Measurements from ENCODE around the gene SEMA4D.

The SEMA4D gene

DNA sequence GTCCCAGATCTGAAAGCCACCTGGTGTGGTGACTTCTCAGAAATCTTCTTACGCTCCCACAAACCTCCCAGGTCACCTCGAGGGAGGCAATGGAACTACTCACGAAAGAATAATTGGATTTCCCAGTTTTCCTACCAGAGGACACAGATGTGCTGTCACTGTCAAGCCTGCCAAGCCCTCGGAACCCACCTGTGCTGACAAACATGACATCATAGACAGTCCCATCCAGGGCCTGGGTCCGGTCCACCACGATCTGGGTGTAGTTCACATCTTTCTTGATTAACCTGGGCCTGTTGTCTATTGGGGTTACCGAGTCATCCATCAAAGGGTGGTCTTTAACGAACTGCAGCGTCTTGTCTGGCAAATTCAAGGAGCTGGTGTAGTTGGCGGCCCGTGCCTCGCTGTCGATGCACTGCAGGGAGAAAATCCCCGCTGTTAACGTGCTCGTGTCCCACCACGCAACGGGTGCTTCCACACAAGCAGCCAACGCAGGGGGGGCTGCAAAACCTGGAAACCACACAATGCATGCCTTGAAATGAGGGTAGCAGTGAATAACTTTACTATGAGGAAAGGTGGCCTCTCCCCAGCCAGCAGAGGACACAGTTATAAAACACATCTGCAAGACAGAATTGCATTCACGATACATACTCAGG lies 110.6 kb downstream of the SEMA4D start:
- peaks cover 11% of the 10 kb centered on the region for H3K4me1 Mint-ChIP-seq

DNA sequence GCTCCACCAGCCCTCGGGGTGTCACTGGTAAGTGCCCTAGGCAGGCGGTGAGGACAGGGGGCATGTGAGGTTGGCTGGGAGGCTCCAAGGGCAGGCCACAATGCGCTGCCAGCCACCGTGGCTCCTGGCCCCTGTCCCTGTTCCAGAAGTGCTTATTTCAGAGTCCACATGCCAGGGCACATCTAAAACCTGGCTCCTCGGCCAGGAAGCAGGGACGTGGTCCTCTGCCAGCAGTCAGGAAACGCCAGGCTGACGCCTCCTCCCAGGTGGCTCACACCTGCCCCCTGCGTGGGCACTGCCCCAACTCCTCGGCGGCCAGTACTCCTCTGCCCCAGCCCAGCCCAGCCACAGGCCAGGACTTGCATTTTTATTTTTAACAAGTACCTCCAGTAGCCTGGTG lies 111.1 kb downstream of the SEMA4D start:
- peaks cover 30% of the 10 kb centered on the region for H3K36me3 Mint-ChIP-seq

More for the DNA sequence above, 110.6 kb downstream of the SEMA4D start:
- Mint-ChIP-seq H3K27ac (no peak overlapping the region), H3K36me3 (peaks cover 30% of the 10 kb centered on the region), H3K4me3 (no peak overlapping the region), H3K9me3 (no peaks in the 10 kb centered on the region), H3K27me3 (no peaks in the 10 kb centered on the region)
- DNase-seq (ENCODE audit: low spot score in 2 of 2) = no peak
- ATAC-seq (ENCODE audit: low read depth) = no peak

GRCh38 chr9:89386206-89386605 lies 111.7 kb downstream of the SEMA4D start:
- DNase-seq (ENCODE audit: low spot score in 2 of 2) = no peak
- no peak for ATAC-seq (ENCODE audit: low read depth)
- no peaks in the 10 kb centered on the region for H3K27me3 Mint-ChIP-seq
- no peak overlapping the region for H3K27ac Mint-ChIP-seq
- peaks cover 19% of the 10 kb centered on the region for H3K4me1 Mint-ChIP-seq
- H3K36me3 Mint-ChIP-seq = peaks cover 30% of the 10 kb centered on the region
- no peak overlapping the region for H3K4me3 Mint-ChIP-seq
- H3K9me3 Mint-ChIP-seq = no peaks in the 10 kb centered on the region

More for the DNA sequence above, 111.1 kb downstream of the SEMA4D start:
- no peaks in the 10 kb centered on the region for H3K27me3 Mint-ChIP-seq
- H3K27ac Mint-ChIP-seq = no peak overlapping the region
- H3K4me3 Mint-ChIP-seq = no peak overlapping the region
- H3K9me3 Mint-ChIP-seq = no peaks in the 10 kb centered on the region
- ATAC-seq (ENCODE audit: low read depth) (no peak), DNase-seq (ENCODE audit: low spot score in 2 of 2) (no peak)
- peaks cover 16% of the 10 kb centered on the region for H3K4me1 Mint-ChIP-seq

- no peaks in the 10 kb centered on the region for H3K9me3 Mint-ChIP-seq
- no peak overlapping the region for H3K4me3 Mint-ChIP-seq
- peaks cover 22% of the 10 kb centered on the region for H3K36me3 Mint-ChIP-seq
Observed at GRCh38 chr9:89384783-89385182, 113.1 kb downstream of the SEMA4D start.

GRCh38 chr9:89383721-89384300 lies 114.1 kb downstream of the SEMA4D start:
- Mint-ChIP-seq H3K4me1 (peaks cover 19% of the 10 kb centered on the region), H3K4me3 (no peak overlapping the region), H3K36me3 (peaks cover 21% of the 10 kb centered on the region), H3K27me3 (no peaks in the 10 kb centered on the region), H3K9me3 (no peaks in the 10 kb centered on the region), H3K27ac (peak overlapping the region; percentile 19)
- ATAC-seq (ENCODE audit: low read depth) (no peak), DNase-seq (ENCODE audit: low spot score in 2 of 2) (no peak)

More at GRCh38 chr9:89384783-89385182, 113.1 kb downstream of the SEMA4D start:
- Mint-ChIP-seq H3K27ac (peak overlapping the region; percentile 17), H3K4me1 (peaks cover 19% of the 10 kb centered on the region), H3K27me3 (no peaks in the 10 kb centered on the region)
- no peak for DNase-seq (ENCODE audit: low spot score in 2 of 2)
- ATAC-seq (ENCODE audit: low read depth) = no peak

DNA sequence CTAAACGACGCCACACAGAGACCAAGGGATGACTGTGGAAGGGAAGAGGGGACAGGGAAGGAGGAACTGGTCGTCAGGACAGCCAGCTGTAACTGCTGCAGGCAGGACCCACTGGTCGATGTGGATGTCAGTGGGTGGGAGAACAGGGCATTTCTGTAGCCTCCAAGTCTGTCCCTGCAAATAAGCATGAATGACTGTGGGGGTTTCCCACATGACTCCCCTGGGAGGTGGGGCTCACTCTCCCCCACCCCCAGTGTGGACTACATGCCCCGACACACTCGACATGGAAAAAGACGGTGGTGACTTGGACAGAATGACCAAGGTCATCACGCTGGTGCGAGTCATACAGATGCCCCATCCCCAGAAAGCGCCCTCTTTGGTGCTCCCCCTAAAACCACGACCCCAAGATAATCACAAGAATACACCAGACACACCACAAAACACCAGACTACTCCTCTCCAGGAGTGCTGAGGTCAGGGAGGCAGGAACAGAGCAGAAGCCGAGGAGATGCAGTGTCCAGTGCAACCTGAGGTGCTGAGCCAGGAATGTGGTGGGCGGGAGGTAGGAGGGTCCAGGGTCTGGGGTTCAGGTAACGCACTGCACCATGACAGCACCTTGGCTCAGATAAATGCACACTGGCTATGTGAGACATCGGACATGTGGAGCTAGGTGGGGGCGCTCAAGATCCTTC lies 114.7 kb downstream of the SEMA4D start:
- peaks cover 26% of the 10 kb centered on the region for H3K36me3 Mint-ChIP-seq

GRCh38 chr9:89382026-89382986 lies 115.6 kb downstream of the SEMA4D start:
- H3K9me3 Mint-ChIP-seq = no peaks in the 10 kb centered on the region
- ATAC-seq (ENCODE audit: low read depth) (peak; percentile 71), DNase-seq (ENCODE audit: low spot score in 2 of 2) (no peak)
- peak overlapping the region; percentile 62 for H3K4me3 Mint-ChIP-seq
- H3K27me3 Mint-ChIP-seq = no peaks in the 10 kb centered on the region
- H3K4me1 Mint-ChIP-seq = peaks cover 20% of the 10 kb centered on the region
- H3K36me3 Mint-ChIP-seq = peaks cover 23% of the 10 kb centered on the region
- H3K27ac Mint-ChIP-seq = peak overlapping the region; percentile 86

More for the DNA sequence above, 114.7 kb downstream of the SEMA4D start:
- ATAC-seq (ENCODE audit: low read depth) = peak; percentile 40
- Mint-ChIP-seq H3K27me3 (no peaks in the 10 kb centered on the region), H3K4me3 (peak overlapping the region; percentile 47), H3K4me1 (peaks cover 19% of the 10 kb centered on the region), H3K27ac (peak overlapping the region; percentile 86), H3K9me3 (no peaks in the 10 kb centered on the region)
- no peak for DNase-seq (ENCODE audit: low spot score in 2 of 2)

DNA sequence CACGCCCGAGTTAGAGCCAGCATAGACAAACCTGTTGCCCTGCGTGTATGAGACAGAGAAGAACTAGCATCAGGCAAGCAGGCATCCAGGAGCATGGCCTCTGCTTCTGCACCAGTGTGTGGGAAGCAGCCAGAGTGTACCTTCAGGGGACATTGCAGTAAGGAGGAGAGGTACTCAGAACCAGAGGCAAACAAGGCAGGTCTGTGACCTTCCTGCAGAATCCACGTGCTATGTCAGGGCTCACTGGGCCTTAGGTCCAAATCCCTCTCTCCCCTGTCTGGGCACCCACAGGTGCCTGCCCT lies 116.7 kb downstream of the SEMA4D start:
- ATAC-seq (ENCODE audit: low read depth) (no peak), DNase-seq (ENCODE audit: low spot score in 2 of 2) (no peak)
- Mint-ChIP-seq H3K9me3 (no peaks in the 10 kb centered on the region), H3K27me3 (no peaks in the 10 kb centered on the region), H3K36me3 (peaks cover 28% of the 10 kb centered on the region), H3K27ac (peak overlapping the region; percentile 86), H3K4me3 (no peak overlapping the region), H3K4me1 (peaks cover 27% of the 10 kb centered on the region)

- H3K4me3 Mint-ChIP-seq = no peak overlapping the region
- ATAC-seq (ENCODE audit: low read depth) = no peak
- peaks cover 29% of the 10 kb centered on the region for H3K4me1 Mint-ChIP-seq
- H3K36me3 Mint-ChIP-seq = peaks cover 25% of the 10 kb centered on the region
- no peaks in the 10 kb centered on the region for H3K27me3 Mint-ChIP-seq
- no peak overlapping the region for H3K27ac Mint-ChIP-seq
- DNase-seq (ENCODE audit: low spot score in 2 of 2) = no peak
- H3K9me3 Mint-ChIP-seq = no peaks in the 10 kb centered on the region
Observed at GRCh38 chr9:89380437-89381307, 117.2 kb downstream of the SEMA4D start.

- Mint-ChIP-seq H3K27ac (no peak overlapping the region), H3K27me3 (no peaks in the 10 kb centered on the region), H3K4me1 (peaks cover 36% of the 10 kb centered on the region), H3K36me3 (peaks cover 23% of the 10 kb centered on the region), H3K4me3 (no peak overlapping the region), H3K9me3 (no peaks in the 10 kb centered on the region)
- DNase-seq (ENCODE audit: low spot score in 2 of 2) = no peak
- no peak for ATAC-seq (ENCODE audit: low read depth)
Observed at GRCh38 chr9:89379508-89380115, 118.3 kb downstream of the SEMA4D start.

DNA sequence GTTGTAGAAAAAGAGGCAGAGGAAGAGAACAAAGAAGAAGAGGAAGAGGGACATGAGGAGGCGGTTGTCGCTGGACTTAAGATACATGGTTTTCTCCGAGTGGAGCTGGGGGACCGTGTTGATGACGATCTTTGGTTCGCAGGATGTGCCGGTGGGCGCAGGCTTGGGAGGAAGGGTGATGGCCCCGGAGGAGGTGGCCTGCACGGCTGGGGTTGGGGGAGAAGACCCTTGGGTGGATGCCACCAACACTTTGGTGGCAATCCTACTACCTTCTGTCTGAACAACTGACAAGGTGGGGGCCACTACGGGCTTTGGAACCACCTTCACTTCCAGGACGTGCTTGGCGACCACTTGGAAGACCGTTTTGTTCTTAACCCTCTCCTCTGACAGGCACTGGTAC lies 118.9 kb downstream of the SEMA4D start:
- H3K4me1 Mint-ChIP-seq = peaks cover 41% of the 10 kb centered on the region
- DNase-seq (ENCODE audit: low spot score in 2 of 2) = no peak
- peaks cover 22% of the 10 kb centered on the region for H3K36me3 Mint-ChIP-seq
- no peak overlapping the region for H3K4me3 Mint-ChIP-seq
- H3K27ac Mint-ChIP-seq = peak overlapping the region; percentile 86
- no peaks in the 10 kb centered on the region for H3K9me3 Mint-ChIP-seq
- no peak for ATAC-seq (ENCODE audit: low read depth)
- no peaks in the 10 kb centered on the region for H3K27me3 Mint-ChIP-seq

DNA sequence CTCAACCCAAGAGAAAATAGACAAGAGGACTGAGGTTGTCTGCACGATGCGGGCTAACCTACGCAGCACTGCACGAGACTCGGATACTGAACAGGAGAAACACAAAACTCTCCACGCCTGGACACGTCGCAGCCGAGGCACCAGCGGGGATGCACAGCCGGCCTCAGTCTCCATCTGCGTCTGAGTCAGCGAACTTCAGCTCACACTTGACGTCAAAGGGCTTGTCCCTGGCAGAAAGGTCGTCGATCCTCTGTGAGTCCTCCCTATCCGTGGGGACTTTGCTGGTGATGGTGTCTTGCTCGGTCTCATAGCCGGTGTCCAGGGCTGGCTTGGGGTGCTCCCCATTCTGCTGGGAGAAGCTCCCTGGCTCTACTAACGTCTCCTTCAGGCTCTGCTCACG lies 119.4 kb downstream of the SEMA4D start:
- H3K36me3 Mint-ChIP-seq = peaks cover 22% of the 10 kb centered on the region
- ATAC-seq (ENCODE audit: low read depth) = no peak
- H3K4me3 Mint-ChIP-seq = no peak overlapping the region
- peaks cover 38% of the 10 kb centered on the region for H3K4me1 Mint-ChIP-seq
- no peaks in the 10 kb centered on the region for H3K9me3 Mint-ChIP-seq
- H3K27me3 Mint-ChIP-seq = no peaks in the 10 kb centered on the region
- H3K27ac Mint-ChIP-seq = peak overlapping the region; percentile 86
- no peak for DNase-seq (ENCODE audit: low spot score in 2 of 2)

DNA sequence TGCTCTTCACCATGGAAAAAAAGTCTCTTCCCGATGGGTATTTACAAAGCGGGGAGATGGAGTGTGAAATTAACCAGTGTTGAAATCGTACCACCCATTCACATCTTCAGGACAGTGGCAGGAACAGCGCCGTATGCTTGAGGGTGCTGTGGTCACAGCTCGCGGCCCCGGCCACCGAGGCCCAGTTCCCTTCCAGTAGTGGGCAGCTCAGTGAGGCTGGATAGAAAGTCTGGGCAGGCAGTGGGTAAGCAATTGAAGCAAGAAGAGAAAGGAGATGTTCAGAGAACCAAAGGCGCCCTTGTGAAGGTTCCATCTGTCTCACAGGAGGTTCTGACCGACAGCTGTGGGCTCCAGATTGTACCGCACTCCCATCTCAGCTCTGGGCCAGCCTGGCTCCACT lies 120.5 kb downstream of the SEMA4D start:
- no peak overlapping the region for H3K4me3 Mint-ChIP-seq

More for the DNA sequence above, 120.5 kb downstream of the SEMA4D start:
- H3K36me3 Mint-ChIP-seq = peaks cover 16% of the 10 kb centered on the region
- peak overlapping the region; percentile 78 for H3K27ac Mint-ChIP-seq
- no peaks in the 10 kb centered on the region for H3K9me3 Mint-ChIP-seq
- peaks cover 35% of the 10 kb centered on the region for H3K4me1 Mint-ChIP-seq
- no peak for ATAC-seq (ENCODE audit: low read depth)
- no peaks in the 10 kb centered on the region for H3K27me3 Mint-ChIP-seq
- DNase-seq (ENCODE audit: low spot score in 2 of 2) = no peak
